GM21528 (cell line): ENCODE results near the gene SP6.

Experiments used
- ATAC-seq: cut with Tn5 transposase; IDR thresholded peaks from one replicate; pipeline ENCODE4 v1.9.1; 2021; ENCODE audit warnings: mild to moderate bottlenecking, moderate library complexity; ENCODE audit not compliant: unreplicated experiment, low FRiP score

SP6 gene

GRCh38 chr17:47879776-47880454 is 29.0 kb upstream of the SP6 start:
- no peak for ATAC-seq

GRCh38 chr17:47879028-47879585 is 28.1 kb upstream of the SP6 start:
- no peak for ATAC-seq

GRCh38 chr17:47878203-47879027 is 27.5 kb upstream of the SP6 start:
- no peak for ATAC-seq

GRCh38 chr17:47877368-47878034 is 26.5 kb upstream of the SP6 start:
- ATAC-seq = no peak

- ATAC-seq = no peak
Measured at GRCh38 chr17:47875011-47875985, 24.3 kb upstream of the SP6 start.

GRCh38 chr17:47873200-47874090 is 22.5 kb upstream of the SP6 start:
- no peak for ATAC-seq

- ATAC-seq = no peak
Measured at GRCh38 chr17:47872651-47873161, 21.7 kb upstream of the SP6 start.

- no peak for ATAC-seq
Measured at GRCh38 chr17:47872019-47872650, 21.2 kb upstream of the SP6 start.

GRCh38 chr17:47871048-47871447 is 20.1 kb upstream of the SP6 start:
- no peak for ATAC-seq

GRCh38 chr17:47870056-47870455 is 19.1 kb upstream of the SP6 start:
- ATAC-seq = no peak

- no peak for ATAC-seq
Measured at GRCh38 chr17:47869114-47869513, 18.2 kb upstream of the SP6 start.

- no peak for ATAC-seq
Measured at GRCh38 chr17:47867813-47868533, 17.0 kb upstream of the SP6 start.

- no peak for ATAC-seq
Measured at GRCh38 chr17:47866941-47867340, 16.0 kb upstream of the SP6 start.

GRCh38 chr17:47864791-47865216 is 13.8 kb upstream of the SP6 start:
- no peak for ATAC-seq

- no peak for ATAC-seq
Measured at GRCh38 chr17:47862621-47863440, 11.9 kb upstream of the SP6 start.

GRCh38 chr17:47860386-47860785 is 9.4 kb upstream of the SP6 start:
- ATAC-seq = no peak
